CD4-positive, alpha-beta T cell treated with Interleukin-6 at 100 ng/mL for 8 hours (primary cell): ENCODE measurements around the gene MRPL36.

Experiments
- DNase-seq: peaks from one replicate; pipeline ENCODE4 v3.0.0-alpha.2; 2020; ENCODE audit warnings: mixed read lengths, low spot score

Gene MRPL36

DNA sequence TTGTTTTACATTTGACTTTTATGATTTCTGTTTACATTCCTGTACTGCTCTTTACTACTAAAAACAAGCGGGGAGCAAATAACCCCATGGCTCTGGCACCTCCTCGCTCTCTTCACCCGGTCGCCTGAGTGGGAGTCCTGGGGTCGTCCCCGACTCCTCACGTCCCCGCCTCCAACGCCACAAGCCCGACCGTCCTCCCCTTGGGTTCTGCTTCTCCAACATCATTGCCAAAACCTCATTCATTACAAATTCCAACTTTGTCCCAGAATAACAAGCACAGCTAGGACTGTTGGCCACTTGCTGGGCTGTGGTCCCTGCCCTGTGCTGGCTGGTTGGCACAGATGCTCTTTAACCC is 35.1 kb downstream of the MRPL36 start:
- DNase-seq: no peak

DNA sequence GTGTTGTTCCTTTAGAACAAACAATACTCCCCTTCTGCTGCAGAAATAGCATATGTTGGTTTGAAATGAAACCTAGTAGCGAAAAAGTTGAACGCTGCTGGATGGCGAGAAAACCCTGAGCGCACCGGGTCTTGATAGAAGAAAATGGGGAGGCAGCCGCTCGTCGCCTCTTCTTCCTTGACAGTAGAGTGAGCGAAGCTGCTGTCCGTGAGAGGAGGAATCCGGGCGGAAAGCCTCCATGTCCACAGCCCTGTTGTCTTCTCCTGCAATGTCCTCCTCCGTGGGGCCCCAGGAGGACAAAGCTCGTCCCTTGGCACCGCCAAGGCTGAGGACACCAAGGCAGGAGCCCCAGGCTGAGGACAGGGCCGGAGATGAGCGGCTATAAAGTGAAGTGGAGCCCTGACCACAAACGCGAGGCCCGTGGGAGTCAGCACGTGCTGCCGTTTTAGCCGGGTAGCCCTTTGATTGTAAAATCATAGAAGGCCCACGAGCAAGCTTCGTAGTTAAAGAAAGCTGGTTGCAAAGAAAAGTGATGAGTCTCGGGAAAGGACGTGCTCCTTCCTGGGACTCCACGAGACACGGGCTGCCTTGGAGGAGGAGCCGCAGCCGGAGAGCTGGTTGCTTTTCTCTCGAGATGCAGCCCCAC is 35.6 kb downstream of the MRPL36 start:
- DNase-seq: no peak

DNA sequence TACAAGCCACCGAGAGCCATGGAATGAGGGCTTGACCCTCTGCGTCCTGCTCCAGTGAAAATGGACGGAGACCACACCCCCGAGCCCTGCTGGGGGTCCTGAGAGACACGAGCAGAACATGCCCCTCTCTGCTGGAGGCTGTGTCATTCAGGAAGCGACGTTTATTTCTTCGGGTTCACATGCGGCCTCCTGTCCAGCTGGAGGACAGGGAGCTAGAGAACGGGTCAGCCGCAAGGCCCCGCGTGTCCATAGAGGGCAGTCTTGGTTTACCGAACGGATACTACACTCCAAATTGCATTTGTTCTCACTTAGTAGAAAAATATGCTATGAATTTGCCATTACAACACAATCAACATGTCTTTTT is 36.1 kb downstream of the MRPL36 start:
- peak; percentile 37 for DNase-seq

DNA sequence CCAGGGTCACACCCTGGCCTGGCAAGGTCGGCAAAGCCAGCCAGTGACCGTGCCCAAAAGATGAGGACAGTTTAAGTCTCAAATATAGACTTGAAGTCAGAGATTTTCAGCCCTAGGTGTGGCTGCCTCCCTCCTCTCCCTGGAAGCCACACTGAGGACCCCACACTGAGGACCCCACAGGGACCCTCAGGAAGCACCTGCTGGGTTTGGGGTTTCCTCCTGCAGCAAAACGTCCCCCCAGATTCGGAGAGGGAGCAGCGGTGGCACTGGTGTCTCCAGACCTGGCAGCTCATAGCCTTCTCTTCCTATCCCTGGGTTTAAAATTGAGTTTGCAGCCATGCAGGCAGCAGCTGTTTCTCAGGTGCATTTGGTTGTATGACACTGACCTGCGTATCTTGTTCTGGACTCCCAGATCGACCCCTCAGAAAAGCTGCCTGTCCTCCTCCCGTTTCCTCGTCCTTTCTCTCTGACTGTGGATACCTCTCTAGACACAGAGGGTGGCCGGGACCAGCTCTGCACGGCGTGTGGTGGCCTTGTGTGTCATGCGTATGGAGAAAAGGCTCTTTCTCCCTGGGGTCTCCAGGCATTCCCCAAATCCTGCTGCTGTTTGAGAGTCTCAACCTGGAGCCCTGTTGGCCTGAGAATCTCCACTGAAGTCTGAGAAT is 36.6 kb downstream of the MRPL36 start:
- DNase-seq: no peak

DNA sequence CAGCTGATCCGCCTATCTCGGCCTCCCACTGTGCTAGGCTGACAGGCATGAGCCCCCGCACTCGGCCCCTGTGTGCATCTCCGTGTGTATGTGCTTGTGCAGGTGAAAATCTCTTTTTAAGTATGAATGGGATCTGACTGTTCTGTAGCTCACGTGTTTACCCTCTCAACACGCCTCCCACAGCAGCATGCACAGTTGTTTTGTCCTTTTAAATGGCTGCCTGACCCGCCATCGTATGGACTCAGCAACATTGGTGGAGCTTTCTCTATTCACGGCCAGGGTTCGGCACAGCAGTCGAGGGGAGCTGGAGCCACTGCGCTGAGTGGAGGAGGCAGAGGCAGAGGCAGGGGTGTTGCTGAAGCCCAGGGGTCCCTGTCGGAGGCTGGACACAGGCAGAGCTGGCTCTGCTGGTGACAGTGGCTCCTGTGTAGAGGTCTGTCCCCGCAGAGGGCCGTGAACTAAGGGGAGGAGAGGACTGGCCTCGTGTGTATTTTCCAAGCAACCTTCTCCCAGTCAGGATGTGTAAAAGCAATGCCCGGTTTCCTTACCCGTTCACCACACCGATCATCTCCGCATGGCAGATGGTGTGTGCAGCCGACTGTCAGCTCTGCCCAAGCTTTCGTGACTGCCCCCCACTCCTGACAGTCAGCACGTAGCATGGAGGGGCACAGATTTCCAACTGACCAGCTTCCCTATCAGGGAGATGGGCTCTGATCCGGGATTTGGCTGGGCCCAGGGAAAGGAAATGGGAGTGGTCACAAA is 37.3 kb downstream of the MRPL36 start:
- DNase-seq: no peak

DNA sequence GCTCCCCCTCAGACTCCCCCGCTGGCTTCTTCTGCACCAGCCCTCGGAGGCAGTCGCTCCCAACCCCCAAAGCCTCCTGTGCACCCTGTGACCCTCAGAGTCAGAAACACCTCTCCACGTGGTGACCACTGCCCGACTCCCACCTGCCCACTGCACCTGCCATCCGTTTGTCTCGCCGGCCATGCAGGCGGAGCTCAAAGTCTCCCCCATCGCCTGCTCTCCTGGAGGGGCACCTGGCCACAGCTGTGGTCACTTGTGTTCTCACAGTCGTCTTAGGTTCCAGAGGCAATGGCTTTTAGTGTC is 38.2 kb downstream of the MRPL36 start:
- no peak for DNase-seq

DNA sequence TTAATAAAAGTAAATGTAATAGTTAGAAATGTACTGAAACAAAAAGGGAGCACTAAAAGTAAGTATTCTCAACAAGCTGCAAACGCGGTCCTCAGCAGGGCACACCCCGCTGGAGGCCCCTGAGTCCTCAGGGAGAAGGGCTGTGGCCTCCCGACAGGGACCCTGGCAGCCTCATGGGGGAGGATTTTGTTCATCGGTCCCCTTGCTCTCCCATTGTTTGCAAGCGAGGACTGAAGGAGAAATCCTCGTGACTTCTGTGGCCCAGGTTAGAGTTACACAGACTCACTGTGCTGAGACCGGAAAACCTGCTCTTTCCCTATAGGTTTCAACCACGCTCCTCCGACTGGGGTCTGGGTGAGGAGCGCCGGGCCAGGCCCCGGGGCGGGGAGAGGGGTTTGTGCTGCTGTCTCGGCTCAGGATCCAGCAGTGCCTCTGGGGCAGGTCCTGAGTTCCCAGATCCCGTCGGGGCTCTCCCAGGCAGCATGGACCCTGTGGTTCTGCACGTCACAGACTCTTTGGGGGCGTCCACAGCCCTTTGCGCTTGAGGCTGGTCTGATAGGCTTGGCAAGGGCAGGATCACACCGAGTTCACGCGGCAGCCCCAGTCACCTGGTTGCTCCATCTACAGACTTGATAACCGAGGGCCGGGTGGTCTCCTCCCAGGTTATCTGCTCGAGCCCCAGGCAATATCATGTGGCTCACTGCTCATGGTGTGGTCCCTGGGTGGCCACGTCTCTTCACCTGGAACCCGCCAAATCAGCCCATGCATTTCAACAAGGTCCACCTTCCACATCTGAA is 38.8 kb downstream of the MRPL36 start:
- DNase-seq: no peak

DNA sequence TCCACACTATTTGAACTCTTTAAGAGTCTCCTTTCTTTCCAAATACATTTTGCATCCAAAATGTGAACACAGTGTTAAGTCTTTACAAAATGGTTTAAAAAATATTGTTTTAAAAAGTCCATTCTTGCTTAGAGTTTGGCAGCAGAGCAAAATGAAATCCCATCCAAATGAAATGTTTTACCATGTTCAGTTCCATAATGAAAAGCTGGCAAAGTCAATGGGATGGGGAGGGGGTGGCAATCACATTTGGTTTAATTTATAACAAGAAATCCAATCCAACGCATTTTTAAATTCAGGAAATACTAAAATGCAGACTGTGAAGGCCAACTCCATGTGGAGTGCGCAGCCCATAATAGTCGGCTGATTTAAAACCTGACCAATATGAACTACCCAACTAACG is 39.4 kb downstream of the MRPL36 start:
- DNase-seq: no peak

DNA sequence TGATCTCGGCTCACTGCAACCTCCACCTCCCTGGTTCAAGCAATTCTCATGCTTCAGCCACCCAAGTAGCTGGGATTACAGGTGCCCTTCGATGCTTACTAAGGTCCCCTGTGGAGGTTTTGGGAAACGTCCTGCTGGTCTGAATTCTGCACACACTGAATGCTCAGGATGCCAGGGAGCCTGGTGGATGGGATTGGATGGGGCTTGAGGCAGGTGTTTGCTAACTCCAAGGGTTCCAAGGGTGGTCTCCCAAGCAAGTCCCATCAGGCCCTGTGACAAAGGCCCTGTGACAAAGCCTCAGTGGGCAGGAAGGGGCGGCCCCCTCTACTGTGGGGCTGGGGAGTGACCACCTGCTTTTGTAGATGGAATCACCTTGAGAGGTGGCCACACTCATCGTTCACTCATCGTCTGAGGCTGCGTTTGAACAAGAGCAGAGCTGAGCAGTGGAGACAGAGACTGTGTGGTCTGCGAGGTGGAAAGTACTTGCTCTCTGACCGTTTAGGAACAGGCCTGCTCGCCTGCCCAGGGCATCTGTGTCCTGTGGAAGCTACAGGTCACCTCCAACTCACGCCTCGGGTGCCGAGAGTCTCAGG is 40.2 kb downstream of the MRPL36 start:
- DNase-seq: no peak

DNA sequence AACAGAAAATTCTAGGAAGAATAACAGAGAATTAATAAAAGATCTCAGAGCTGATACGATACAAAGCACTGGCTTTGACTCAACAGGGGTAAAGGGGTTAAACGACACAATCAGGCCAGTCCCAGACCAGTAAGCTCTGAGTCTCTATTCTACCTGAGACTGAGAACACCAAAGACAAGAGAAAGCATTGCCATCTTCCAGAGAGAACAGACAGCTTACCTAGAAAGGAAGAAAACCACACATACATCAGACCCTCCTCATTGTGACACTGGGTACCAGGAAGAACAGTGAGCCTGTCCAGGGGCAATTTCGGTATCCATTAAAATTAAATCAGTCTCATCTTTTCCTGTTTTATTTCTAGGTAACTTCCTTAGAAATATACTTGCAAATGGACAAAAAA is 41.1 kb downstream of the MRPL36 start:
- no peak for DNase-seq

DNA sequence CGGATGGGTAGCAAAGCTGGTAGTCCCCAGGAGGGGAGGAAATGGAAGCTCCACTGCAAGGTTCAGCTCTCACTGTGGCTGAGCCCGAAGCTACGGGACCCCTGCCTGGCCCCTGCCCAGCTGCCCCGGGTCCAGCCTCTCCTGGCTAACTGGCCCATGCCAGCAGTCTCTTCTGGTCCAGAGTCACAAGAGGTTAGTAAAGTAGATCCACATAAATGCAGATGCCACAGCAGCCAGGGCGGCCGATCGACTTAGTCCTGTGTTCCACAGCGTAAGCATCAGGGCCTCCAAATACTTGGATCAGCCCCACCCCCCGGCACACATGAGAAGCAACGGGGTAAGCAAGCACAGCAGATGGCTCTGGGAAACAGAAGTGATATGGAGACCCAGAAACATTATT is 42.1 kb downstream of the MRPL36 start:
- no peak for DNase-seq

DNA sequence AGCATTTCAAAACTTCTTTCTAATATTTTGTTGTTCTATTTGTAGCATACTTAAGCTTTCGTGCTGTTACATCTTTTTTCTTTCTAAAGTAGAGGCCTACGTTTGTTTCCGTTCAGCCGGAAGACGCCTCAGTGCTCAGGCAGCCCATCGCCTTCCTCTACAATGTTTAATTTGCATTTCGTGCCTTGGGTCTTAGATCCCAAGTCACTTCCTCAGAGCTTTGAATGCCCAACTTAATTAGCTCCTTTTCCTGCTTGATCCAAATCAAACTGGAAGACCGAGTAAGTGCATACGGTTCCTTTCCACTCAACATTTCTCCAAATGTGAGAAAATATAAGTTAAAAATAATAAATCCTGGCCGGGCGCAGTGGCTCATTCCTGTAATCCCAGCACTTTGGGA is 43.2 kb downstream of the MRPL36 start:
- no peak for DNase-seq

DNA sequence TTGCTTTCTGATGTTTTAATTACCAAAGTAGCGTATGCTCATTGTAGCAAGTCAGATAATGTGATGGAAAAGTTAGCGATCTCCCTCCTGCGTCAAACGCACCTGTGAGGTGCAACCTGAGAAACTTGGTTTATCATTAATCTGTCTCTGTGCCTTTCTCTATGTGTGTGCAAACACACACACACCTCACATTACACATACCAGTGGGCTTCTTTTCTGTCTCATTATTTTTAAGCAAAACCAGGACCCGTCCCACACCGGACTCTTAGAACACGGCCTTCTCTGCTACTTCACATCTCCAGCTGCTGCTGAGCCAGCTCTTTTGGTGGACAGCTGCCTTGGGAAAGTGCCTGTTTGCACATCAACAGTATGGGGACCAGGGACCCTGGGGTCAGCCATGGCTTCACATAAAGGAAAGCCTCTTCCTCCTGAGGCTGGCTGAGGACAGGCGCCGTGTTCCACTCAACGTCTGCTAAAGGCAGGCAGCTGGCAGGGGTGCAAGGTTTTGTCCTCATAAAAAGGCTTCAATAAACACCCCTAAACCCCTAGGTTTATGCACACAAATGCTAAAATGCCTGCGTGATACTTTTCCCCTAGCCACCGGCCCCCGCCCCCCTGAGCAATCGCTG is 44.2 kb downstream of the MRPL36 start:
- no peak for DNase-seq

DNA sequence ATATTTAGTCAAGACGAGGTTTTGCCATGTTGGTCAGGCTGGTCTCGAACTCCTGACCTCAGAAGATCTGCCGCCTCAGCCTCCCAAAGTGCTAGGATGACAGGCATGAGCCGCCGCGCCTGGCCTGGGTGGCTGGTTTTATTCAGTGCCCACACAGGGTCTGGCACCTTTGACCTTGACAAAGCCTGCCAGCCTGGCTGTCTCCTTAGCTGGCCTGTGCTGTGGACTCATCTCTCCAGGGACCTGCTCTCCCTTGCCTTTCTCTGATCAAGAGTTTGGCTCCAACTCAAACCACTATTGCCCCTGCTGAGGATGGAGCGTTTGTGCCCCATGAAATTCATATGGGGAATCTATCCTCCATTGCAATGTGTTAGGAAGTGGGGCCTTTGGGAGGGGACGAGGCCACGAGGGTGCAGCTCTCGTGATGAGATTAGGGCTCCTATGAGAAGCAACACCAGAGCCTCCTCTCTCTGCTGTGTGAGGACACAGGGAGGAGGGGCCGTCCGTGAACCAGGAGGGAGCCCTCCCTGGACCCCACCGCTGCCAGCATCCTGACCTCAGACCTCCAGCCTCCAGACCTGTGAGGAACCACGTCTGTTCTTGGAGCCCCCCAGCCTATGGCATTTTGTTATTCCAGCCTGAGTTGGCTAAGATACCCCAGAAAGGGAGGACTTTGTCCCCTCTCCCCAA is 45.0 kb downstream of the MRPL36 start:
- DNase-seq: no peak

DNA sequence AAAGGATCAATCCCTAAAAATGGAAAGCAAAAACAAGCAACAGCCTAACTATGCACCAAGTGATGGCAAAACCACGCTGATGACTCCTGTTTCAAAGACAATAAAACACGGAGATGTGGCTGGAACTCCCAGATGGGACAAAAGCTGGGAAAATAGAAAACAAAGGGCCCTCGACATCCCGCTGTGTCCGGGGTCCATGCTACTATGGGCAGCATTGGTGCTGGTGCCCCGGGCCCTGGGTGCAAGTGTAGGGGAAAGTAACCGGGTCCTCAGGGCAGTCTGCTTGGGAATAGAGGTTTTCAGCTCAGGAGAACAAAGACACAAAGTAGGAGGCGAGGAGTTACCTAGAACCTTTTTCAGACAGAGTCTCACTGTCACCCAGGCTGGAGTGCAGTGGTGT is 46.1 kb downstream of the MRPL36 start:
- no peak for DNase-seq

DNA sequence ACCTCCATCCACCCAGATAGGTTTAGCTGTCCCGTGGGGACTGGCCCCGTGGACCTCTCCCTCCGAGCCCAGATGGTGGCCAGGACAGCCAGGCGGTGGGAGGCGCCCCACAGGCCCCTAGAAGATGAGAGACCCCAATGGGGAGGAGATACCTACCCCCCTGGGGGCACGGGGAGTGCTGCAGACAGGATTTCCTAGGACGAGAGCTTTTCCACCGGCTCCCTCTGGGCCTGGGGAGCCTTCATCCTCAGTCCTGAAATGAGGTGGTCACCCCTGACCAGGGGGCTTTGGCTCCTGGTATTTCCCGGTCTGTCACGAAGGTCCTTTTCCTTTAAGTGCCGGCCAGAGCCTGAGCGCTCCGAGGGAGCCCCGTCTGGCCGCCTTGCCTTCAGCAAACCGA is 46.8 kb downstream of the MRPL36 start:
- DNase-seq: no peak

DNA sequence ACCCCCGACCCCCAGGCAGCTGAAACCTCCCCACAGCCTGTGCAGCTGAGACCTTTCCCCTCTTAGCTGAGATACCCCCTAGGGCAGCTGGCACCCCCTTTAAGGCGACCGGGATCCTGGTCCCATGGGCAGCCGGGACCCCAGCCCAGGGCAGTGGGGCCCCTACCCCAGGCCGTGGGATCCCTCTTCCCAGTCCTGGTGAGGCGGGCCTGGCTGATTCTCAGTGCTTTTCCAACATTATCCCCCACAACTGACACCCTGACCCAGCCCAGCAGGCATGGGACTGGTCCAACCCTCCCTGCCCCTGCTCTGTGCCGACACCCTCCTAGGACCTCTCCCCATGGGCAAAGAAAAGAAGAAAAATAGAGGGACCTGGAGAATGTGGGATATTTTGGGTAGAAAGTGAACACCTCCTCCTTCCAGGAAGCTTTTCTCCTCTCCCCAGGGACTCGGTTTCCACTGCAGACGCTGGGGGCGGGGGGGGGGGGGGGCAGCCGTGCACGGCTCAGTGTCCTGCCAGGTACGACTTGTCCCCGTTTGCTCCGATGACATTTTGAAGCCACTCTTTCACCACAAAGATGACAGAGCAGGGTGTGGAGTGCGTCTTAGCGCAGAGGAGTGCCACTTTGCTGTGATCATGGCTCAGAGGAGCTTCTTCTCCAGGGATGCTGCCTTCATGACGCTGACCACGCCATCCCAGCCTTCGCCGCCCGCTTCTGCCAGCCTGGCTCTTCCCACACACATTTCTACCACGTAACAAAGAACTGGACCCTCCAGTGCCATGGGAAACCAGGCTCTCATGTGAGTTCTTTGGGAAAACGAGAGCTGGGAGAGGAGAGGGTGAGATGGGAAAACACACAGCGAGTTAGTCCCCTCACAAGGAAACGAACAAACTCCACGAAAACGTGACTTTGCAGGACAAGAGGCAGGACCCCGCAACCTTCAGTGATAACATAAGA is 47.5 kb downstream of the MRPL36 start:
- no peak for DNase-seq

DNA sequence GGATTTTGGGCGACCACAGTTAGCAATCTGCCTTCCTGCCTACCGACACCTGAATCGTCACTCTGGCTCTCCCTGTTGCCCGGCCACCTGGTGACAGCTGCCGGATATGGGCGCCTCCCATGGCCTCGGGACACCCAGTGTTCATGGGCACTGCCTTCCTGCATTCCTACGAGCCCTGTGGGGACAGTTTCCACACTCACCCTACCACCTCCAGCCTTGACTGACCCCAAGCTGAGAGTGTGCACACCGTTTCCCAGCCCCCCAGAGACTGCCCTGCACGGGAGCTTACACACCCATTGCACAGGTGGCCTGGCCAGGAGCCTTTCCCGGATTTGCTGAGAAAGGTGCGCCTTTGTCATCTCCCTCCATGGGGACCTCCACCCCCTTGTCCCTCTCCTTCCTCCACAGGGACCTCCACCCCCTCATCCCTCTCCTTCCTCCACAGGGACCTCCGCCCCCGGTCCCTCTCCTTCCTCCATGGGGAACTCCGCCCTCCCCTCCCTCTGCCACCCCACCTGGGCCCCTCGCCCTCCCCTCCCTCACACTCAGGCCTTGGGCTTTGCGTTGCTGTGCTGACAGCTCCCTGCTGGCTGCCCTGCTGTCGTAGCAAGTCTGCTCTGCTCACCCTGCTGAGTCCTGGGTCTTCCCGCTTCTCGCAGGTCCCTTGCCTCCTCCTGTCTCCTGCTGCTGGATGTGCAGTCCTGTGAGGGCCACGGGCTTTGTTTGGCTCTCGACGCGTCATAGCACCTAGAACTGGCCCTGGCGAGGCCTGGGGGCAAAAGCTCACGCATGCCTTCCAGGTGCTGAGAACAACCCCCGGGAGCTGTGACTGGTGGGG is 48.4 kb downstream of the MRPL36 start:
- no peak for DNase-seq

DNA sequence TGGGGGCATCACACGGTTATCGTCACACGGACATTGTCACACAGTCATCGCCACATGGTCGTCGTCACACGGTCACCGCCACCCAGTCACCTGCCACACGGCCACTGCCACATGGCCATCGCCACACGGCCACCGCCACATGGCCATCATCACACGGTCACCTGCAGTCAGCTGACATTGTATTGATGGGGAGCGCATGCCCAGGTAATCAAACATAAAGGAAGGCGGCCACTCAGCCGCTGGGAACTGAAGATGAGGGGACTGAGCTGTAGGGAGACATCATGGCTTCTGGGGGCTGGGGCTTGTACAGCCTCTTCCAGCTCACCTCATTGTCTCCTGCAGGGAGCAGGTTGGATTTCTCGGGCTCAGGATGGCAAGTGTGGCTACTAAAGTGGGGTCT is 49.2 kb downstream of the MRPL36 start:
- no peak for DNase-seq
